Loucy (cell line): ENCODE data around the gene DNAL4.

ENCODE experiments used
- EZH2phosphoT487 ChIP-seq: fragments of 200-600 bp; IDR thresholded peaks from 2 replicates; pipeline ENCODE4 v1.6.1; 2018; ENCODE audit warnings: antibody characterized with exemption, mild to moderate bottlenecking, moderate library complexity, borderline replicate concordance
- TF ChIP-seq, protein P1 (sequence below): fragments of 200-600 bp; sonication (generic); conservative IDR thresholded peaks from 2 replicates; pipeline ENCODE4 v1.5.1; 2014; ENCODE audit warnings: mild to moderate bottlenecking, antibody characterized with exemption, low read length

GRCh38 chr22:38761202-38762162 is 32.5 kb downstream of the DNAL4 start:
- TF ChIP-seq, protein P1, sequence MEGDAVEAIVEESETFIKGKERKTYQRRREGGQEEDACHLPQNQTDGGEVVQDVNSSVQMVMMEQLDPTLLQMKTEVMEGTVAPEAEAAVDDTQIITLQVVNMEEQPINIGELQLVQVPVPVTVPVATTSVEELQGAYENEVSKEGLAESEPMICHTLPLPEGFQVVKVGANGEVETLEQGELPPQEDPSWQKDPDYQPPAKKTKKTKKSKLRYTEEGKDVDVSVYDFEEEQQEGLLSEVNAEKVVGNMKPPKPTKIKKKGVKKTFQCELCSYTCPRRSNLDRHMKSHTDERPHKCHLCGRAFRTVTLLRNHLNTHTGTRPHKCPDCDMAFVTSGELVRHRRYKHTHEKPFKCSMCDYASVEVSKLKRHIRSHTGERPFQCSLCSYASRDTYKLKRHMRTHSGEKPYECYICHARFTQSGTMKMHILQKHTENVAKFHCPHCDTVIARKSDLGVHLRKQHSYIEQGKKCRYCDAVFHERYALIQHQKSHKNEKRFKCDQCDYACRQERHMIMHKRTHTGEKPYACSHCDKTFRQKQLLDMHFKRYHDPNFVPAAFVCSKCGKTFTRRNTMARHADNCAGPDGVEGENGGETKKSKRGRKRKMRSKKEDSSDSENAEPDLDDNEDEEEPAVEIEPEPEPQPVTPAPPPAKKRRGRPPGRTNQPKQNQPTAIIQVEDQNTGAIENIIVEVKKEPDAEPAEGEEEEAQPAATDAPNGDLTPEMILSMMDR, result no peak
- TF ChIP-seq EZH2phosphoT487, result no peak
